NCI-H748 (cell line): ENCODE measurements around the gene ZMYND12.

Source experiments
- DNase-seq: peaks from one replicate; lab custom pipeline; 2025; ENCODE audit not compliant: unreplicated experiment; lab: John Stamatoyannopoulos, UW

Gene ZMYND12

GRCh38 chr1:42442662-42443061 lies 13.2 kb downstream of the ZMYND12 start:
- no peak for DNase-seq

DNA sequence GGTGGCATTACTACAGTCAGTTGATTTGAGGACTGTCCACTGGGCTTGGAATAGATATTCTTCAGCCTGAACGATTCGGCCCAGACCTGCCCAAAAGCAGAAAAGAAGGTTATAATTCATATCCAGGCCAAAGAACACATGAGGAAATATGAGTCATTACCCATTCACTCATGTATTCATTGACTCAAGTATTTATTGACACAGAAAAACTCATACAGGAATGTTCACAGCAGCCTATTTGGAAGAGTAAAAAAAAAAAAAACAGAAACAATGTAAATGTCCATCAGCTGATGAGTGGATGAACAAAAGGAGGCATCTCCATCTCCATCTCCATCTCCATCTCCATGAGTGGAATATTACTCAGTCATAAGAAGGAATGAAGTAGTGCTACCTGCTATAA lies 15.9 kb downstream of the ZMYND12 start:
- DNase-seq = no peak

DNA sequence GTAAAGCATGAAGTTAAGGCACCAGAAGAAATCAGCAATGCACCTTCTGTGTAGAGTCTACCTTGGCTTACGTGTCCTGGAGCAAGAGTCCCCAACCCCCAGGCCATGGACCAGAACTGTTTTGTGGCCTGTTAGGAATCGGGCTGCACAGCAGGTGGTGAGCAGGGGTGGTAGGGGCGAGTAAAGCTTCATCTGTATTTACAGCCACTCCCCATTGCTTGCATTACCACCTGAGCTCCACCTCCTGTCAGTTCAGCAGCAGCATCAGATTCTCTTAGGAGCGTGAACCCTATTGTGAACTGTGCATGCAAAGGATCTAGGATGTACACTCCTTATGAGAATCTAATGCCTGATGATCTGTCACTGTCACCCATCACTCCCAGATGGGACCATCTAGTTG lies 21.5 kb downstream of the ZMYND12 start:
- DNase-seq = no peak

- no peak for DNase-seq
Measured at GRCh38 chr1:42433369-42433768, 22.5 kb downstream of the ZMYND12 start.

DNA sequence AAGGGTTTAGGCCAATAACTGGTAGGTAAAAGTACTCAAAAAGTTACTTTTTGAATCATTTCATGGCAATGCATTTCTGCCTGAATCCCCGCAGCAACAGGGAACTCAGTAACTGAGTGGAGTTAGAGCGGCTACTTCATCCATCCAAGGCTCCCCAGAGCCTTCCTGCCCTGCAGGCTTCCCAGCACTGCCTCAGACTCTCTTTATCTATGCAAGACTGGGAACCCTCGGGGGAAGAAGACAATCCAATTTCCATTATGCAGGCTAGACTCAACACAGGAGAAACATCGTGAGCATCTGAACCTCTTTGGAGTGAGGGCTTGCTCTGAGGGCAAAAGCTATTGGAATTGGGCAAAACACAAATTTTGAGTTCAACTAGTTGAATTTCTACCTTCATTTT lies 23.1 kb downstream of the ZMYND12 start:
- DNase-seq = no peak

- no peak for DNase-seq
Measured at GRCh38 chr1:42431514-42431913, 24.3 kb downstream of the ZMYND12 start.

DNA sequence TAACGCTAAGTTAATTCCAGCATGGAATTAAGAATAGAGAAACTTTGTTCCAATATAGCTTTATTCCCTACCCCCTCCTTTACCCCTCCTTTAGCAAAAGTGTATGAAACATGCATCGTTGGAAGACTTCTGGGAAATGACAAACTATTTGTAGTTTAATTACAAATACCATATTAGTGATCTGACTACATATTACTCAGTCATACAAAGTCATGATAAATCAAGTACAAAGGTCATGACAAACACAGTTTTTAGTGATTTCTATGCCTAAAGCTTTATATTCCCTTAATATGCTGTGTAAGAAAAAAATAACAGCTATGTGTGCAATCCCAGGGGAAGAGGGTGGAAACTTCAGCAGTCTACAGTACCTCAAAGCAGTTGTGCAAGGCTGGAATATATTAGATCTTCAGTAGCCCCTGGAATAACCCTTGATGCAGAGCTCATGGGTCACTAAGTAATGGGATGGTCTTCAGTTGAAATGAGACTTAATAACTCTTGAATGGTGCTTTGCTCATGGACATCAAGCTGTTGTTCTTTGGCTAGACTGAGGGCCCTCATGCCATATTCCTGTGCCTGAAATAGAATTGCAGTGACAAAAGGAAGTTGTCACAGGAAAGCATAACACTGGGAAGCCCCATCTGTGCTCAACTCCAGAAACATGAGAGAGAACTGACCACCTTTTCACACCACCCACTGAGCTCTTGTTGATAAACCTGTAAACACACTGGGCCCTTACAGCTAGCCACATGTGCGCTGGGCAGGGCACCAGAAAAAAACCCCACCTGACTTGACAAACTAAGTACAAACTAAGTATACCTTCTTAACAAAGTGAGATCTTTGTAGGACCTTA lies 25.3 kb downstream of the ZMYND12 start:
- no peak for DNase-seq

- DNase-seq = no peak
Measured at GRCh38 chr1:42429603-42430002, 26.2 kb downstream of the ZMYND12 start.

DNA sequence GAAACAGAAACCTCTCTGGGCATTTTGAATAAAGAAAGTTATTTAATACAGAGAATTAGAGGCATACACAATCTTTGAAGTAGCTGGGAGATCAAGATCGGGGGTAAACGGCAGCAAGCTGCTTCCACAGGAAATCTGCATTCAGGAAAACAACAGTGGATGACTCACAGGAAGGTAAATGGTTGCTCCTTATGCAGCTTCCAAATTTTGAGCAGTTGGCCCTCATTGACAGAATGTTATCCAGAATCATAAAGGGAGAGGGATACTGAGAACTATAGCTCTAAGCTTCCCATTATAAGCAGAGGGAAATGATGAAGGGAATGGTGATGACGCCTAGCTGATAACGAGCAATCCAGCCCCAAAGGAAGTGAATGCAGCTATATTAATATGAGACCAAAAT lies 28.6 kb downstream of the ZMYND12 start:
- DNase-seq = no peak

GRCh38 chr1:42424201-42424600 lies 31.6 kb downstream of the ZMYND12 start:
- DNase-seq = no peak

DNA sequence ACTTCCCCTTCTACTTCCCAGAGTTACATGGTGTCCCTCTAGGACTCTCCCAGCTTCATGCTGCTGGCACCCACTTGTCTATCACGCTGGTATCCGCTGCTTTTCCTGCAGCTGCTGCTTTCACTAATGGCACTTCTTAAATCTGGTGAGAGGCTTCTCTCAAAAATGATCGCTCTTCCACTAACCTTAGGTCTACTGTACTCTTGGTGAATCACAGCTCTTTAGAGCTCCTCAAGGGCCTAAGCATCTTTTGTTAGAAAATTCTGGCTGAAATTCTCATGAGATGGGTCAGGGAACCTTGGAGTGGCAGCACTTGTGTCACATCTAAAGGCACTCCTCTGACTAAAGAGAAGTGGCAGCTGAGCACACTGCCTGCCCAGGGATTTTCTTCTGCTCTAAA lies 32.1 kb downstream of the ZMYND12 start:
- DNase-seq = no peak

DNA sequence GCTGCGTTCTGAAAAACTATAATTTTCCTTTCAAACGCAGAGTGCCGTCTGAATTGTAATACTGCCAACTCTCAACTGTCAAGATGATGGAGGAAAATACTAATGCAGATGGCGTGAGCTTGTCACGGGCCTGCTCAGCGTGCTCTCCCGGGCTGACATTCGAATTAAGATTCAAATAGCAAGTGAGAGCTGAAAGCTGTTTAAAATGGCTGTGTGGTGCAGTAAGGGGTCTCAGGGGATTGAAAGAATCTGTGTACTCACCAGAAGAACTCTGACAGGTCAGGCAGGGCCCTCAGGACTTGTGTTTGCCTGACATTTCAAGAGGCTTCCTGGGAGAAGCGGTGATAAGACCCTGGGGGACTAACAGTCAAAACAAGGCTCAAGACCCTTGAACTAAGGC lies 33.1 kb downstream of the ZMYND12 start:
- DNase-seq = no peak

DNA sequence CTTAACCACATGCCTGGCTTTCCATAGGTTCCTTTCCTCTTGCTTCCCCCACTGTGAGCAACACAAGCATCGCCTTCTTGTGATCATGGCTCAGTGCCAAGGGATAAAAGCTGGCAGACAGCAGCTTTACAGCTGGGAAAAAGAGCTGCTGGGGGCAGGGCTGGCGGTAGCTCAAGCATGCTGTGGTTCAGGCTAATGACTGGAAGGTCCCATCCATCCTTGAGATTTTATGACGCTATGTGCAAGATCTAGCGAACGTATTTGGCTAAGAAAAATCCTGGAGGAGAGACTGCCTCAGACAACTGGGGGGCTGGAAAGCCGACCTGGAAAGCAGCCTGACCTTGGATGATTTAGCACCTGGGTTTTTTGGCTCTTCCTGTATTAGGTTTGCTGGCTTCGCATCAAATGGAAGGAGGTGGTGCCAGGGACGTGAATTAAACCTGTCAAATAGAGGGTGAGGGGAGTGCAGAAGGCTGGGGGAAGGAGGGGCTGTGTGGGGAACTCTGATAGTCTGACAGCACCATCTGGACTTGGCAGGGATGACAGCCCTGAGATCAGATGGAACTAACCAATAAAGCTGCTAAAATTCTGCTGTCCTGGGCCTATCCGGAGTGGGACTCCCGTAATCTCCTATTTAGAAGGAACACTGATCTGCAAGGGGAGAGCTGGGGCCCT lies 34.8 kb downstream of the ZMYND12 start:
- peak; percentile 100 for DNase-seq

DNA sequence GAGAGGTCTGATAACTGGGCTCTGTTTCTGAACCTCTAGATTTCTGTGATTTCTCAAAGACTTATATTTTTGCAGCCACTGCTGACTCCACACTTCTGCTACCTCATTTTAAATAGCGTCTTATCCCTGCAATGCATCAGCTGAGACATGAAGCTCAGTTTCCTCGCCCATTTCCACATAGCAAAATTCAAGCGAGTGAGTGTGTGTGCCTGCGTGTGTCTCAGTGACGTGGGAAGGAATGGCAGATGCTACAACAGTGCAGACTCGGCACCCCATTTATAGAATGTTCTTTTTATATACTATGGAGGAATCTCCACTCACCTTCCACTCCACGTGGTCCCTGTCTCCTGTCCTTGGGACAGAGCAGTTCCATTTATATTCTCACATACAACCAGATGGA lies 35.7 kb downstream of the ZMYND12 start:
- no peak for DNase-seq

GRCh38 chr1:42419126-42419821 lies 36.5 kb downstream of the ZMYND12 start:
- DNase-seq = peak; percentile 75

- no peak for DNase-seq
Measured at GRCh38 chr1:42418516-42418915, 37.3 kb downstream of the ZMYND12 start.

- no peak for DNase-seq
Measured at GRCh38 chr1:42417166-42417565, 38.7 kb downstream of the ZMYND12 start.

GRCh38 chr1:42414551-42415496 lies 41.0 kb downstream of the ZMYND12 start:
- DNase-seq = no peak

GRCh38 chr1:42403880-42404400 lies 51.9 kb downstream of the ZMYND12 start:
- no peak for DNase-seq

DNA sequence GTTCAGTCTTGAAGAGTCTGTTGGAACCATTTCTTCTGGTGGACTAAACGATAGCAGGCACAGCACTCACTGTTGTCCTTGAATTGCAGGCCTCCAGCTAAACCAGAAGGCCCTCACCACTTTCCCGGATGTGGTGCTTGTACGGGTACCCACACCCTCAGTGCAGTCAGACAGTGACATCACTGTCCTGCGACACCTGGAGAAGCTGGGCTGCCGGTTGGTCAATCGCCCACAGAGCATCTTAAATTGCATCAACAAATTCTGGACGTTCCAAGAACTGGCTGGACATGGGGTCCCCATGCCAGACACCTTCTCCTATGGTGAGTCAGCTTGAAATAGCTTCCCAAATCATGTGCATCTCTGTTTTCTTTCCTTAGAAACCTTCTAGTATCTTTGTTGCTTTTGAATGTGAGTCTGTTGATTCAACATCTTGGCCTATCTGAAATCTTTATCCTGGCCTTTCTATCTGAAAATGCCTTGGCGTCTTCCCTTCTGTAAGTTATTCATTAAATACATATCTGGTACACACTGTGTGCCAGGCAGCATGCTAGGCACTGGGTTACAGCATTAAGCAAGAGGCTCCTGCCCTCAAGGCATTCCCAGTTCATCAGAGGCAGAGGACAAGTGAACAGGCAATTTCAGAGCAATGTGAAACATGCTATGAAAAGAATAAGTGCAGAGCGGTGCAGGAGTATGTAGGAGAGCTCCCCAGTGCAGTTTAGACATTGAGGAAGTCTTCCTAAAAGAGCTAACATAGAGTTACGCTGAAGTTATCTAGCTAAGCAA lies 56.3 kb downstream of the ZMYND12 start:
- no peak for DNase-seq
